Middle frontal gyrus (tissue), 1 donor: ENCODE results near the gene QPCT.
"Not testable (repeated sequence)": the region's sequence is repeated elsewhere in the genome, so short reads cannot be mapped to it uniquely, and the experiment has no call there.

Source experiments
- DNase-seq: peaks from one replicate; pipeline ENCODE4 v3.0.0-alpha.2; 2015; ENCODE audit warnings: low spot score; ENCODE audit errors: extremely low spot score

QPCT gene

GRCh38 chr2:37389989-37390765, 45.7 kb downstream of the QPCT start:
- DNase-seq, result no peak

- DNase-seq, result no peak
These were observed 46.3 kb downstream of the QPCT start for GRCh38 chr2:37390777-37391176.

GRCh38 chr2:37391711-37392110, 47.3 kb downstream of the QPCT start:
- no peak for DNase-seq

- DNase-seq, result no peak
These were observed 48.0 kb downstream of the QPCT start for GRCh38 chr2:37392428-37392827.

GRCh38 chr2:37394263-37394662, 49.8 kb downstream of the QPCT start:
- DNase-seq, result no peak

- no peak for DNase-seq
These were observed 50.5 kb downstream of the QPCT start for GRCh38 chr2:37394796-37395555.

GRCh38 chr2:37396890-37397565, 52.6 kb downstream of the QPCT start:
- no peak for DNase-seq

- no peak for DNase-seq
These were observed 54.6 kb downstream of the QPCT start for GRCh38 chr2:37398990-37399389.

- no peak for DNase-seq
These were observed 55.6 kb downstream of the QPCT start for GRCh38 chr2:37400041-37400440.

- DNase-seq, result no peak
These were observed 58.2 kb downstream of the QPCT start for GRCh38 chr2:37402636-37403035.

GRCh38 chr2:37405781-37406180, 61.4 kb downstream of the QPCT start:
- DNase-seq, result no peak

GRCh38 chr2:37412231-37412630, 67.8 kb downstream of the QPCT start:
- no peak for DNase-seq

- not testable (repeated sequence) for DNase-seq
These were observed 69.6 kb downstream of the QPCT start for GRCh38 chr2:37413911-37414469.

- DNase-seq, result no peak
These were observed 70.1 kb downstream of the QPCT start for GRCh38 chr2:37414470-37414949.

GRCh38 chr2:37415128-37415820, 70.8 kb downstream of the QPCT start:
- no peak for DNase-seq

- DNase-seq, result no peak
These were observed 72.9 kb downstream of the QPCT start for GRCh38 chr2:37417321-37417720.

- DNase-seq, result no peak
These were observed 74.5 kb downstream of the QPCT start for GRCh38 chr2:37418956-37419355.

GRCh38 chr2:37421686-37422085, 77.3 kb downstream of the QPCT start:
- no peak for DNase-seq

GRCh38 chr2:37422816-37423215, 78.4 kb downstream of the QPCT start:
- no peak for DNase-seq
